Activated T-helper 1 cell treated with anti-CD3 and anti-CD28 coated beads, Interleukin-2, amount 50 U/mL, for 16 hours (primary cell): ENCODE data around the gene PARK7.

Experiments
- DNase-seq, 2 donors: peaks; one replicate each; pipeline ENCODE4 v3.0.0-alpha.2; 2020; ENCODE audit warnings: low read depth in 1 of 2, low spot score in 1 of 2

The PARK7 gene

DNA sequence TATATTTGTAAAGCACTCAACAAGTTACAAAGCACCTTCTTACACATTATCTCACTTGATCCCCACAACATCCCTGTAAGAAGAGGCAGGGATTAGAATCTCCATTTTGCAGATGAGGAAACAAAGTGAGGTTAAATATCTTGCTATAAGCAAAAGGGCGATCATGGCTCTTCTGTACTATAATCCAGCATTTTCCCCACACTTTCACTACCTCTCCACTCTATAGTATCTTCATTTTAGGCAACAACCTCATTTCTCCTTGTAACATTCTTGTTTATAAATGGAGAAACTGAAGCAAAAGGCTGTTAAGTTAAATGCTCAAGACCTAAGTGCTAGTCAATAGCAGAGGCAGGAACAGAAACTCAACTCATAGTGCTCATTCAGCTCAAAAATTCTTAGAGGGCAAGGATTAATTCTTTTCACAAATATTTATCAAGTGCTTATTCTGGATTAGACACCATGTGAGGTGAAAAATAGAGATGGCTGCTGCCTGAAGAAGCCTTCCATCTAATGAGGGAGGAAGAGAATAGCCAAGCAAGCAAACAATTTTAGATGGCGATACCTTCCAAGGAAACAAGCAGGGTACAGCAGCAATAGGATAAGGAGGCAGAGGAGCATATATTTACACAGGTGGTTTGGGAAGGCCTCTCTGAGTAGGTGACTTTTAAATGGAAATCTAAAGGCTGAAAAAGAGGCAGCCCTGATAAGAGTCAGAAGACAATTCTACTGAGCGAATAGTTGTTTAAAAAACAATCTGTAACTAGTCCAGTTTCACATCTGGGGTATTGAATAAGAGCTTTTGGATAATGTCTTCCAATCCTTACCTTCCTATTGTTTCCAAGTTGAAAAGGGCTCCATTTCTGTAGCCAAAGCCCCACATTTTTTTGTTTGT is 61.1 kb downstream of the PARK7 start:
- no peak for DNase-seq

DNA sequence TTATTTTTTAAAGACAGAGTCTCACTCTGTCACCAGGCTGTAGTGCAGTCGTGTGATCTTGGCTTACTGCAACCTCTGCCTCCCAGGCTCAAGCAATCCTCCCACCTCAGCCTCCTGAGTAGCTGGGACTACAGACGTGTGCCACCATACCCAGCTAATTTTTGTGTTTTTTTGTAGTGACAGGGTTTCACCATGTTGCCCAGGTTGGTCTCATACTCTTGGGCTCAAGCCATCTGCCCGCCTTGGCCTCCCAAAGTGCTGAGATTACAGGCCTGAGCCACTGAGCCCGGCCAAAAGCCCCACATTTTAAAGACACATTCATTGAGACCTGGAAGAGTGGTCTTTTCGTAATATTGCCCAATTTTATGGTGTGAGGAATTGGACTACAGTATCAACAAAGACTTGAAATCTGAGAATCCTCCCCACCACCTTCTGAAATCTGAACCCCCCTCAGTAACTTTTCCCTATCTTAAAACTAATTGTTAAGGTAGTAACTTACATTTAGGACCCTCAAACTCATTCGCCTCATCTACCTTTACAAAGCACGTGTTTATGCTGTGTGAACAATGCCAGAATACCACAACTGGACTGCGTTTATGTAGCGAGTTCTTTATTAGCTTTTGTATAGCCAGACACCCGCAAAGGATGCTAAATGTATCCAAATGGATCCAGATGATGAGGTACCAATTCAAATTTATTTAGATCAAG is 61.9 kb downstream of the PARK7 start:
- DNase-seq = no peak

DNA sequence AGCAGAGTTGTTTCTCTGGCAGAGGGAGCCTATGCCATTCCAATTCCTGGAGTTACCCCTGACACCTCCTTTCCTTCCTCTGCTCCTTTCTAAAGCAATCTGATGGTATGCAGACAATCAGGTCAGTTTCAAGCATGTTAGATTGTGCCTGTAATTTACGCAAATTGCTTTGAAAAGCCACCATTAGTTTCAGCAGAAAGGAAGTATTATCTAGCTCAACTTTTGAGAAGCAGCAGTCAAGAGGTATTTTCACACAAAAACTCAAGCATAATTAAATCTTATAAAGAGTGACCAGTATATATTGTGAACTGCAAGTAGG is 62.4 kb downstream of the PARK7 start:
- DNase-seq = no peak

GRCh38 chr1:8024329-8024728 is 62.8 kb downstream of the PARK7 start:
- DNase-seq = no peak

DNA sequence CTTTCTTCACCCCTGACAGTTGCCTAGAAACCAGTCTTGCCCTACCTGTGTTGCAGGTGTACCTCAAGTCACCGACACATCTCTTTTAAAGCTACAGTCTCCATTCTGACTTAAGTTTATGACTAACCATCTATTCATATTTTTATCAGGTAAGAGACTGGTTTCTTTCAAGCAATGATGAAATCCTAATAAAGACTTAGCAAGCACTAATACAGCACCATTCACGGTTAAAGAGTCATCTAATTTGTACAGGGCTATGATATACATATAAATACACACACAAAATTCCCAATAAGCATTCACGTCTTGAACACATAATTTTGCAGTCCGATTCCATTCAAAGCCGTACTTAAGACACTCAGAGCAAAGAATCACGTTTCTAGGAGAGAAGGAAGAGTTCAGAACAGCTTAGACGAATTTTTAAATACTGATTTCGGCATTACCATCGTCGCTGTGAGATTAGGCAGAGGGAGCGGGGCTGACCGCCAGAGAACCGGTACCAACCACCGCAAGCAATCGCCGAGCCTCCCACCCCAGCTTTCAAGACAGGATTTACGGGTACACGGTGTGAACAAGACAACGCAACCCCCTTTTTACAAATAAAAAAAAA is 63.7 kb downstream of the PARK7 start:
- no peak for DNase-seq

- no peak for DNase-seq
Measured at GRCh38 chr1:8025671-8026144, 64.2 kb downstream of the PARK7 start.

GRCh38 chr1:8026153-8026975 is 64.9 kb downstream of the PARK7 start, which contains the start of gene ERRFI1:
Gene ERRFI1 (minus strand): TSS chr1:8026309. CDS start chr1:8015619, 10,690 bp downstream.
- peak; percentile 74 to 81 for DNase-seq

GRCh38 chr1:8026976-8027747 is 65.7 kb downstream of the PARK7 start:
- DNase-seq = no peak

DNA sequence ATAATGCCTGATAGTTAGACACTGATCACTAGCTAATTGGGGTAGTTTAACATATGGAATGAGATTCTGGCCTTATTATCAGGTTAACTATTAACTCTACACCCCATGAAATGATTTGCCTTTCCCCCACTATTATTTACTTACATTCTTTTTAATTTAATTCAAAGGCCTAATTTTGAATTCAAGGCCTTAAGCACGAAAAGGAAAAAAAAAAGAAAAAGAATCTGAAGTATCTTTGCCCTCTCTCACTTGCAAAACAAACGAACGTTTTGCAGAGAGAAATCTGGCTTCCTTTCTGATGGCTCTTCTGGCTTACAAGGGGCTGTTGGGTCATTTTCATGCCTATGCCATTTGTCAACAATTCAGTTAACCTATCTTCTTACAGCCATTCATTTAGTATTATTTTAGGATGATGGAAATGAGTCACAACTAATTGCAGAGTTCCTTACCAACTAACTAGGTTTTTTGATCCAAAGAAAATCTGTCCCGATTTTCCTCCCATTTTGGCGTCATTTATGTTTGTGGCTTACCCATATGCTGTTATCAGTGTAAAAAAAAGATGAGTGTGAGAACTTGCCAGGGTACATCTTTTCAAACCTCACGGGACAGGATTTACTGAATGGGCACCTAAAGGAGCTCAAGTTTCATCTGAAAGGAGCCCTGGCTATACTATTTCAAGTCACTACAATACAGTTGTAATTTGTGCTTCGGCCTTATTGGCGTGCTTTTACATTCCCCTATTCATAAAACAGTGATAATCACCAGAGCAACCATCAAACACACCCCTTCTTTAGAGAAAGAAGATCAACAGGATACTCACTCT is 66.4 kb downstream of the PARK7 start:
- DNase-seq = no peak

DNA sequence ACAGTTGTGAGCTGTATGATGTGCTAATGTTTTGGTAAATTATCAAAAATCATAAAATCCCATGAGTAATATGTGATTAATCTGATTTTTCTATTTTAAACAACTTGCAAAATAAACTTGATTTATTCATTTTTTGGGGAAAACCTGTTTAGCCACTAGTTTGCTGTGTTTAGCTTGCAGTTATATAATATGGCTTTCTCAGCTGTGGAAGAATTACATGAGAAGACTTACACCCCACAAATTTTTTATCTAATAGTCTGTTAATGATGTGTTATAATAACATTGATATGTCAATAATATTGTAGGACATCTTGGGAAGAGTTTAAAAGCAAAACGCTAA is 67.0 kb downstream of the PARK7 start:
- DNase-seq = no peak

DNA sequence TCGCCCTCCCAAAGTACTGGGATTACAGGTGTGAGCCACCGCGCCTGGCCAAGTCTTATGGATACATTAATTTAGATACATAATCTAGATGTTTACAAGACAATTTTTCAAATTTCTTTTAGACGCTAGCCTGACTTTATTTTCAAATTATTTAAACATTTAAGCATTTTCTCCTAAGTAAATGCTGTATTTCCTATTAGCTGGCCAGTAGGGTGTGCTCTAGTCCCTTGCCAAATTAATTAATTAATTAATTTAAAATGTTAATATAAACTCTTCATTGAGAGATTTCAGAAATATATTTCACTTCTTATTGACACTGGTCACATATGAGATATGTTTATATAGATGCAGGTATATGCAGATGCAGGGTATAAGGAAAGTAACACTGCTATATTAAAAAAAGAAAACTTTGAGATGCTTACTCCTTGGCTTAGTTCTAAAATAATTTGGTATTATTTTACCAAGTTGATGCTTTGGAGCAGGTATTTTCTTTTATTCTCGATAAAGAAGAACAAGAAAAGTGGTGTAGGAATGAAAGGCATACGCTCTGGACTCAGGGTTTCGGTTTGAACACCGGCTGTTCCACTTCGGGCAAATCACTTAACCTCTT is 69.8 kb downstream of the PARK7 start:
- no peak for DNase-seq

DNA sequence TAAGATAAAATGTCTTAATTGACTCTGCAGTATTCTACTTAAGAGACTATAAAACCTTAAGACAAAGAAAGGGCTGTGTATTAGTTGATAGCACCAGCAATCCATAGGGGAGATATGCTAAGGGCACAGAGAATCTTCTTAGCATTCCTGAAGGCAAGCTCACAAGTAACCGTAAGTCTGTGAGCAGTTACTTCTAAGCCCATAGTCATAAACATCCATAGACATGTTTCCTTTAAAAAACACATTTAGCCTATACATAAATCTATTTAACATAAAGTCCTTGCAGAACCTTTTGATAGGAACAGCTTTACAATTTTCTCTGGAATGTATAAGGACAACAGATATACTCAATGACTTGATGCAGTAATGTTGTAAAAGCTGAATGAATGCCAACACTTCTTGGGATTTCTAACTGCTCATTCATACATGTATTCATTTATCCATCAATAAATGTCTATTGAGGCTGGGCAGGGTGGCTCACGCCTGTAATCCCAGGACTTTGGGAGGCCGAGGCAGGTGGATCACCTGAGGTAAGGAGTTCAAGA is 70.9 kb downstream of the PARK7 start:
- no peak for DNase-seq

DNA sequence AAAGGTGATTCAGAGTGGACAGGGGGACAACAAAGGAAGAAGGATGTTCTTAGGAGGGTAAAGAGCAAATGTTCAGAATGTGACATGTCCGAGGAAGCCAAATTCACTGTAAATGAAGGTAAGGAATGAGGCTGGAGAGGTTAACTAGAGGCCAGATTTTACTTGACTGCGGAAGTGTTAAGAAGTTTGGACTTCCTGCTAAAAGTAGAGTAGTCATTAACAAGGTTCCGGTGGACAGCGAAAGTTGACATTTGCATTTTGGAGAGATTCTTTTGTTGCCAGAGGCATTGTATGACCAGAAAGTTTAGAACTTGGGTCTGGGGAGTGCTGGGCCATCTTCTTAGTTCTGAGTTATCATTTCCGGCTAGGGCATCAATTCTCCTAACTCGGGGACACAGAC is 71.8 kb downstream of the PARK7 start:
- DNase-seq = no peak
